ENCODE measurements around the gene PIN4. TPM values are rescaled to one million over a fixed set of nuclear protein-coding genes. Genes with fewer than 3 reads are reported as not detected.

The PIN4 gene
- total RNA-seq, 1 donor from 2014 or later = 12.5 TPM

DNA sequence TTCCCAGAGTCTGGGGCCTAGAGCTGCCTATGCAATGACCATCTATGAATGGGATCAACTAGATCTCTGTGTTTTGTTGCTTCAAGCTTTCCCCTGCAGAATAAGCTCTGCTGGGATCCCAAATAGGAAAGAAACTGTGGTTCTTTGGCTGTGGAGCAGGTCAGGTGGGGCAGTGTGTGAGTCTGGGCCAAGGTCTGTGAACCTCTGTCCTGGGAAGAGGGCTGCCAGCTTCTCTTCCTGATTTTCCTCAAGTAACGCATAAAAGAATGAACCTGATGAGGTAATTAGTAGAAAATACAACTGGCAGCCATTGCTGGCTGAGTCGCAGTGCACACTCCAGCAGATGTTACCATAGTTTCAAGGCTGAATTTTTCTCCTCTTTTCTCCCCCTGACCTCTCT lies 4.6 kb upstream of the PIN4 start:
- TF ChIP-seq, protein P1, sequence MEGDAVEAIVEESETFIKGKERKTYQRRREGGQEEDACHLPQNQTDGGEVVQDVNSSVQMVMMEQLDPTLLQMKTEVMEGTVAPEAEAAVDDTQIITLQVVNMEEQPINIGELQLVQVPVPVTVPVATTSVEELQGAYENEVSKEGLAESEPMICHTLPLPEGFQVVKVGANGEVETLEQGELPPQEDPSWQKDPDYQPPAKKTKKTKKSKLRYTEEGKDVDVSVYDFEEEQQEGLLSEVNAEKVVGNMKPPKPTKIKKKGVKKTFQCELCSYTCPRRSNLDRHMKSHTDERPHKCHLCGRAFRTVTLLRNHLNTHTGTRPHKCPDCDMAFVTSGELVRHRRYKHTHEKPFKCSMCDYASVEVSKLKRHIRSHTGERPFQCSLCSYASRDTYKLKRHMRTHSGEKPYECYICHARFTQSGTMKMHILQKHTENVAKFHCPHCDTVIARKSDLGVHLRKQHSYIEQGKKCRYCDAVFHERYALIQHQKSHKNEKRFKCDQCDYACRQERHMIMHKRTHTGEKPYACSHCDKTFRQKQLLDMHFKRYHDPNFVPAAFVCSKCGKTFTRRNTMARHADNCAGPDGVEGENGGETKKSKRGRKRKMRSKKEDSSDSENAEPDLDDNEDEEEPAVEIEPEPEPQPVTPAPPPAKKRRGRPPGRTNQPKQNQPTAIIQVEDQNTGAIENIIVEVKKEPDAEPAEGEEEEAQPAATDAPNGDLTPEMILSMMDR (IDR thresholded peaks at IDR 0.05; ENCODE audit: borderline replicate concordance) = no peak
- Histone ChIP-seq H3K9me3 (replicated peaks) (no peaks in the 10 kb centered on the region), H3K27me3 (ENCODE audit: low read depth) (no peaks in the 10 kb centered on the region), H3K4me1 (peaks cover 6% of the 10 kb centered on the region), H3K4me3 (no peak overlapping the region), H3K27ac (replicated peaks) (no peak overlapping the region), H3K36me3 (no peaks in the 10 kb centered on the region)
- no peak for DNase-seq
- intact Hi-C loops (cut with micrococcal nuclease) = no loop called here

DNA sequence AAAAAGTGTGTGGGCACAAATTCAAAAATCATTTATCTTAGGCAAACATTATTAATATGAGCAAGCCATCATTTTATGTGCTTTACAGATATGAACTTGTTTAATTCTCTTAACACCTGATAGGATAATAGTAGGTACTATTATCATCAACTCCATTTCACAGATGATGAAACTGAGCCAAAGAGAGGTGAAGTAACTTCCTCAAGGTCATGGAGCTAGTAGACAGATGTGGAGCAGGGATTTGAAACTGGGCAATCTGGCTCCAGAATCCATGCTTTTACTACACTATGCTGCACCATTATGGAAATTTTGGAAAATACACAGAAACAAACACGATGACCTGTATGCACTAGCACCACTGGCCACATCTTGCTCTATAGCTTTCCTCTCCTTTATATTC lies 1.0 kb upstream of the PIN4 start:
- Histone ChIP-seq H3K27ac (replicated peaks) (peak overlapping the region; percentile 90), H3K27me3 (ENCODE audit: low read depth) (no peaks in the 10 kb centered on the region), H3K9me3 (replicated peaks) (no peaks in the 10 kb centered on the region), H3K4me1 (peaks cover 26% of the 10 kb centered on the region), H3K36me3 (no peaks in the 10 kb centered on the region), H3K4me3 (peak overlapping the region; percentile 82)
- TF ChIP-seq, protein P1 (IDR thresholded peaks at IDR 0.05; ENCODE audit: borderline replicate concordance) = no peak
- DNase-seq = no peak
- intact Hi-C loops (cut with micrococcal nuclease) = no loop called here

DNA sequence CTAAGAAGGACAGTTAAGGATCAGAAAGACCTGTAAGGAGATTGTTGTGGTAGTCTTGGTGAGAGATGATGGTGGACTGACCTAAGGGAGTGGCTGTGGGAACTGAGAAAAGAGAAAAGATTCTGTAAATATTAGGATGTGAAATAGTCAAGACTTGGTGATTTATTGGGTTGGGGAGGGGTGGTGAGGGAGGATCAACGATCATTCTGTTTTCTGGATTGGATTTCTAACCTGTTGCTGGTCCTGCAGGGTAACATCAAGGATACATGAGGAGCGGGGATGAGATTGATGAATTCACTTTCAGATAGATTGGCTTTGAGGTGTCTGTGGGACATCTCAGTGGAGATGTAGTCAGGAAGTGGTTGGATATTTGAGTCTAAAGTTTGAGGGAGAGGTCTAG lies 1.4 kb downstream of the PIN4 start:
- intact Hi-C loops (cut with micrococcal nuclease) = no loop called here
- H3K27me3 ChIP-seq (ENCODE audit: low read depth) = no peaks in the 10 kb centered on the region
- H3K4me3 ChIP-seq = peak overlapping the region; percentile 82
- TF ChIP-seq, protein P1 (IDR thresholded peaks at IDR 0.05; ENCODE audit: borderline replicate concordance) = no peak
- no peak for DNase-seq
- H3K27ac ChIP-seq (replicated peaks) = no peak overlapping the region
- peaks cover 26% of the 10 kb centered on the region for H3K4me1 ChIP-seq
- peaks cover 15% of the 10 kb centered on the region for H3K36me3 ChIP-seq
- H3K9me3 ChIP-seq (replicated peaks) = no peaks in the 10 kb centered on the region

DNA sequence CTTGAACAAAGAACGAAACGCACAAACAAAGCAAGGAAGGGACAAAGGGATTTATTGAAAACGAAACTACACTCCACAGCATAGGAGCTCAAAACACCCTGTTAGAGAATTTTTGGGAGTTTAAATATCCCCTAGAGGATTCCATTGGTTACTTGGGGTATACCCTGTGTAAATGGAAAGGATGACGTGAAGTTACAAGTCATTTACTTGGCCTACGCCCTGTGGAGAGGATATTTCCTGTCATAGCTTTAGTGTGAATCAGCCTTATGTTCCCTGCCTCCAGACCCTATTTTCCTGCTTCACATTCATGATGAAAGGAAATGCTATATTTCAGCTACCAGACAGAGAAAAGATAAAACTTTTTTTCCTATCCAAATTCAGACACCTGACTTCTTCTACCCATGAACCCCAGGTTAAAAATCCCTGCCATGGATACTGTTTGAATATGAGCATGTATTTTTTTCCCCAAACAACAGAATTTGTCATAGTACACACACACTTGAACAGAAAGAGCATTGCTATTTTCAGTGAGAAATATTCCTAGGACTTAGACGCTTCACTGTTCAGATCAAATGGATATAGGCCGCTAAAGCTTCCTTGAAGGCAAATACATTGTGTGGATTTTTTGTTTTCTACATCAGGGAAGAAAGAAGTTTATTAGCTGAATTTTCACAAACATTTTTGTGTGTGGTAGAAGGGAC lies 20.4 kb downstream of the PIN4 start:
- H3K4me3 ChIP-seq = no peak overlapping the region
- no peak for DNase-seq
- H3K9me3 ChIP-seq (replicated peaks) = no peaks in the 10 kb centered on the region
- no peaks in the 10 kb centered on the region for H3K4me1 ChIP-seq
- H3K27me3 ChIP-seq (ENCODE audit: low read depth) = no peaks in the 10 kb centered on the region
- no peak overlapping the region for H3K27ac ChIP-seq (replicated peaks)
- TF ChIP-seq, protein P1 (IDR thresholded peaks at IDR 0.05; ENCODE audit: borderline replicate concordance) = no peak
- peaks cover 22% of the 10 kb centered on the region for H3K36me3 ChIP-seq
- intact Hi-C loops (cut with micrococcal nuclease) = no loop called here

DNA sequence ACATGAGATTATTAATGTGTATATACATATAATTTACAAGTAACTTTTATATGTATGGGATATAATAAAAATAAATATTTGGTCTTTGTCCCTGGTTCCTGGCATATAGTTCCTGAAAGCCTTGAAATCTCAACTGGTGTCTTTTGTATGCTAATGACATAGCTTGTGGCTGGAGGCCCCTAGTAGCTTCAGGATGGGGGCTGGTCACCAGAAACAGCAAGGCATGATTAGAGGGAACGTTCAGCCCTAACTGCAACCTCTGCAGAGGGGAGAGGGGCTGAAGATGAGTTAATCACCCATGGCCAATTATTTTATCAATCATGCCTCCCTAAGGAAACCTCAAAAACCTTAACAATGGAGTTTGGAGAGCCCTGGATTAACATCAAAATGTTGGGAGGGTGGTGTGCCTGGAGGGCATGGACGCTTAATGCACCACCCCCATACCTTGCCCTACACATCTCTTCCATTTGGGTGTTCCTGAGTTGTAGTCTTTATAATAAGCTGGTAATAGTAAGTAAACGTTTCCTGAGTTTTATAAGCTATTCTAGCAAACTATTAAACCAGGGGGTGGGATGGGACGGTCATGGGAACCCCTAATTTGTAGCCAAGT lies 21.3 kb downstream of the PIN4 start:
- no peak for DNase-seq
- Histone ChIP-seq H3K9me3 (replicated peaks) (no peaks in the 10 kb centered on the region), H3K4me1 (no peaks in the 10 kb centered on the region), H3K27me3 (ENCODE audit: low read depth) (no peaks in the 10 kb centered on the region), H3K27ac (replicated peaks) (no peak overlapping the region), H3K36me3 (peaks cover 17% of the 10 kb centered on the region), H3K4me3 (no peak overlapping the region)
- TF ChIP-seq, protein P1 (IDR thresholded peaks at IDR 0.05; ENCODE audit: borderline replicate concordance) = no peak
- intact Hi-C loops (cut with micrococcal nuclease) = no loop called here
